CD4-positive, alpha-beta T cell treated with Interleukin-12 subunit alpha and Interleukin-12 subunit beta, for 1 hour (primary cell): Measurements from ENCODE around the gene BIRC6.
"Not testable (repeated sequence)": the region's sequence is repeated elsewhere in the genome, so short reads cannot be mapped to it uniquely, and the experiment has no call there.

Source experiments
- DNase-seq: peaks from one replicate; pipeline ENCODE4 v3.0.0-alpha.2; 2020

The BIRC6 gene

GRCh38 chr2:32453242-32454062, 96.6 kb downstream of the BIRC6 start:
- no peak for DNase-seq

DNA sequence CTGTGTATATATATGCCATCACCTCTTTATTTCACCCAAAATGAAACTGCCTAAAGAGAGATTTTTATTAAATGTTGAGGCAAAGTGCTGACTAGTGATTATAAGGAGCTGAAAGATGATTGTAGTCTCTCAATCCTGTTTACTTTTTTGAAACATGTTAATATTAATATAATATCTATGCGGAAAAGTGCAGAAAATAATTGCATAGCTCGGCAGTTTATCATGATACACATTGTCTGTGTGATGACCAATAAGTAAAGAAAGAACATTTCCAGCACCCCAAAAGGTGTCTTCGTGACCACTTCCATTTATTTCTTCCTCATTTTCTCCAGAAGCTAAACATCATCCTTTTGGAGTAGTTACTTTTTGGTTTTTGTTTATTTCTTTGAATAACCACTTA, 99.0 kb downstream of the BIRC6 start:
- DNase-seq: no peak

- no peak for DNase-seq
Measured at GRCh38 chr2:32456808-32457207, 100.0 kb downstream of the BIRC6 start.

- DNase-seq: no peak
Measured at GRCh38 chr2:32457814-32458213, 101.0 kb downstream of the BIRC6 start.

- not testable (repeated sequence) for DNase-seq
Measured at GRCh38 chr2:32460861-32461260, 104.0 kb downstream of the BIRC6 start.

- DNase-seq: no peak
Measured at GRCh38 chr2:32463110-32463509, 106.3 kb downstream of the BIRC6 start.

GRCh38 chr2:32464431-32464830, 107.6 kb downstream of the BIRC6 start:
- DNase-seq: no peak

- DNase-seq: no peak
Measured at GRCh38 chr2:32472605-32473004, 115.8 kb downstream of the BIRC6 start.

- no peak for DNase-seq
Measured at GRCh38 chr2:32474381-32474780, 117.6 kb downstream of the BIRC6 start.

DNA sequence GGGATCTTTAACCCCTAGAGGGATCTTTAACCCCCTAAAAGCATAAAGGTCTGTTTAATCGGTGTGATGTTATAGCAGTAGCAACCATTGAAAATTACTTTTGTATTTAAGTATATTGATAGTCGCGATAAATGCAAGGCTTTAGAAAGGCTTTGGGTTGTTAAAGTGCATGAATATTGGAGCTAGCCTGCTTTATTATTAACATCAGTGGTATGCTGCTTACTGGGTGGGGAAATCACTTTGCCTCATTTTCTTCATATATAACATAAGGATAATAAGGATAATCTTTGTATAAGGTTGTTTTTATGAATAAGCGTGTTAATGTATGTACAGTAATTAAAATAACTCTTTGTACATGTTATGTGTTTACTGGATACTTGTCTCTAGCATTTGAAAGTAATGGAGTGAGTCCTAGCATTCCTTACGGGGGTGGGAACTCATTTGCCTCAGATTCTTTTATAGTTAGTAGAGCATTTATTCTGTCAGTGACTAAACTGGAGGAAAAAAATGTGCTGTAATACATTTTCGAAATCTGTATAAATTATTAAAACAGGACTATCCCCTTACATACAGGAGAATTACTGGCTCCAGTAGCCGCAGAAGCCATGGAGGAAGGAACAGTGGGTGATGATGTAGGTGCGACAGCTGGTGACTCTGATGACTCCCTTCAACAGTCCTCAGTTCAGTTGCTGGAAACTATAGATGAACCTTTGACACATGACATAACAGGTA, 122.2 kb downstream of the BIRC6 start:
- no peak for DNase-seq

- no peak for DNase-seq
Measured at GRCh38 chr2:32479993-32480392, 123.2 kb downstream of the BIRC6 start.

GRCh38 chr2:32482471-32482870, 125.6 kb downstream of the BIRC6 start:
- no peak for DNase-seq

- peak; percentile 5 for DNase-seq
Measured at GRCh38 chr2:32484937-32485336, 128.1 kb downstream of the BIRC6 start.

DNA sequence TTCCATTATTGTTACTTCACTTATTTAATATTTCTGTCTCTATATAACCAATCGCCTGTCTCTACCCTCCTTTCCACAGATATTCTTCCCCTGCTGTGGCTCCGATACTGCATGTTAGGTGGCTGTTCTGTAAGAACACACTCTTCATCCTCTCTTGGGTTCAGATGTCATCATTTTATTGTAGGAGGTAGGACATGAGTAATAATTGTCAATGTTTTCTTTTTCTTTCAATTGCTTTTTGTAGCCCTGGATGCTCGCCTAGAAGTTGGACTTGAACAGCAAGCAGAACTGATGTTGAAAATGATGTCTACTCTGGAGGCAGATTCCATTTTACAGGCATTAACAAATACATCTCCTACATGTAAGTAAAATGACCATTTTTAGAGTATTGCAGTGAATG, 128.6 kb downstream of the BIRC6 start:
- no peak for DNase-seq

GRCh38 chr2:32489061-32489460, 132.2 kb downstream of the BIRC6 start:
- no peak for DNase-seq

DNA sequence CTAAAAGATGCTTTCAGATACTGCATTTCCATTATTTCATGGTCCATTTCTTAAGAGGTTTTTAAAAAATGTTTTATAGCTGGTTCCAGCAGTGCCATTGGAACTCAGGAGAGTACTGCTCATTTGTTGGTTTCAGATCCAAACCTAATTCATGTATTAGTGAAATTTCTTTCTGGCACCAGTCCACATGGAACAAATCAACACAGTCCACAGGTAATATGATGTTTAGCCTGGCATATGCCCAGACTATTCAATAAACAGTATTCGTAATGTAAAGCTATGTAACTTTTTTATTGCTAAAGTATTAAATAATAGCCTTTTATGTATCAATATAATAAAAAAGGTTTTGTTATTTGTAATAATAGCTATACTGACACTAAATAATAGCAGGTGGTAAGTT, 134.5 kb downstream of the BIRC6 start:
- DNase-seq: no peak

DNA sequence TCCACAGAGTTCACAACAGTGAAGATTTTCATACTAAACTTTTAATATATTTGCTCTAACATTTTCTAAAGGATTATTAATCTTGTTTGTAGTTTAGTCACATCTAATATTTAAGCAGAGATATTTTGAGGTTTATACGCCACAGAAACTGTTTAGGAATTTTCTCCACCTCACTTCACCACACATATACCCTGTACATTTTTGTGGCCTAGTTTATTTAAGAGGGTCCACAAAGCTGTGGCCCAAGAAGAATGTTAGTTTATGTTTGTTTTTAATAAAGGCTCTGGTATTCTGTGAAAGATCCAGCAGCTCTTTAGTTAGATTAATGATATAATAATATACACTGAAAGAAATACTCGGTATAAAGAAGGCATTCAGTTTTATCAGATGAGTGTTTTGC, 138.3 kb downstream of the BIRC6 start:
- DNase-seq: no peak

- no peak for DNase-seq
Measured at GRCh38 chr2:32496662-32497061, 139.8 kb downstream of the BIRC6 start.

DNA sequence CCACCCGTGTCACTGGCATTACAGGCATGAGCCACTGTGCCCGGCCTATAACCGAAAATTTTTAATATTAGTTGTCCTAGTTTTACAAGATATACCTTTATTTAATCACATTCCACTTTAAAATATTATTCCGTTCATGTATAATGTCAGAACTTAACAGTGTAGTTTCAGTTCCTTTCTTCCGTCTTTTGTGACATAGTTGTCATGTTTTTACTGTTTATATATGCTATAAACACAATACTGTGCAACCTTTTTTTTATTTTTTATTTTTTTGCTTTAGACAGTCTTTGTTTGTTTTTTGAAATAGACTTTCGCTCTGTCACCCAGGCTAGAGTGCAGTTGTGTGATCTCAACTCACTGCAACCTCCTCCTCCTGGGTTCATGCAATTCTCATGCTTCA, 141.5 kb downstream of the BIRC6 start:
- DNase-seq: no peak

DNA sequence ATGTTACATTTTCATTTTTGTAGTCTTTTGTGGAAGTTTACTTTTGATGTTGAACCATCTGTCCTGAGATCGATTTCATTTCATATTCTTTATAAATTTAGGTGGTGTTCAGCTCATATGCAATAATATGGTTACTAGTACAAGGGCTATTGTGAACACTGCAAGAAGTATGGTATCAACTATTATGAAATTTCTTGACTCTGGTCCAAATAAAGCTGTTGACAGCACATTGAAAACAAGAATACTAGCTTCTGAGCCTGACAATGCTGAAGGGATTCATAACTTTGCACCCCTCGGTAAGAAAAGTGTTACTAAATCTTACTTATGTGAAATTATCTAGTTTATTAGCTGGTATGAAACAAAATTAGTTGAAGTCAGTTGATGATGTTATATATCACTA, 146.1 kb downstream of the BIRC6 start:
- no peak for DNase-seq

DNA sequence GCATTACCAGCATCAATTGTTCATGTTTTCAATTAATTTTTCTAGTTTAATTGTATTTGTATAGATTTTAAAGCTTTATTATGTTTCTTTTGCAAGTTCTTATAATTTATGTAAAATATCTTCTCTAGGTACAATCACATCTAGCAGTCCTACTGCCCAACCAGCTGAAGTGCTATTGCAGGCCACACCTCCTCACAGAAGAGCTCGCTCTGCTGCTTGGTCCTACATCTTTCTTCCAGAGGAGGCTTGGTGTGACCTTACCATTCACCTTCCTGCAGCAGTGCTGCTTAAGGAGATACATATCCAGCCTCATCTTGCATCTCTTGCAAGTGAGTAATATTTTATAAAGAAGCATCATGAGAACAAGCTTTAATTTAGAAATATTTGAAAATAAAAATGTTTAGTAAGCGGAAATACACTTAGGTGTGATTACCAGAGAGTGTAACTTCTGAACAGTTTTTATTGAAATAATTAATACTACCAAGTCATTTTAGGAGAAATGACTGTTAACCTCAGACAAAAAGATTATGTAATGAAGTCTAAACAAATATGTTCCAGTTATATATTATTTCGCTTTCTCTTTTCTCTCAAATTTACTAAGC, 148.2 kb downstream of the BIRC6 start:
- no peak for DNase-seq

DNA sequence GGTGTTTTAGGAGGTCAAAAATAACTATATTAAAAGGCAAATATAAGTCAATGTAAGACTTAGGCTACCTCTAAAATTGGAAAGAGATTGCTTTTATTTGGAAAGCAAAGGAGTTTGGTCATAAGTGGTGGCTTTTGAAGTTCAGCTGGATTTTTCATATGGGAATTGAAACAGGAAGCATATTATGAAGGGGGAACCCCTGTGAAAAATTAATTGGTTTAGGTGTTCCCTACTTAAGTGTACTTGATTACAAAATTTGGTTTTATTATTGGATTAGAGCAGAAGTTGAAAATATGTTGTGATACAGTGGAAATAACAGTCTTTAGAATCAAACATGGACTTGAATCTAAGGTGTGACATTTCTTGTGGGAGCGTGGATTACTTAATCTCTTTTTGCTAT, 149.6 kb downstream of the BIRC6 start:
- DNase-seq: no peak

GRCh38 chr2:32514946-32515345, 158.1 kb downstream of the BIRC6 start:
- DNase-seq: no peak

- no peak for DNase-seq
Measured at GRCh38 chr2:32516567-32516966, 159.7 kb downstream of the BIRC6 start.
